ENCODE data around the gene DISC1.
"Not testable (repeated sequence)": the region's sequence is repeated elsewhere in the genome, so short reads cannot be mapped to it uniquely, and the experiment has no call there.

DISC1 gene

DNA sequence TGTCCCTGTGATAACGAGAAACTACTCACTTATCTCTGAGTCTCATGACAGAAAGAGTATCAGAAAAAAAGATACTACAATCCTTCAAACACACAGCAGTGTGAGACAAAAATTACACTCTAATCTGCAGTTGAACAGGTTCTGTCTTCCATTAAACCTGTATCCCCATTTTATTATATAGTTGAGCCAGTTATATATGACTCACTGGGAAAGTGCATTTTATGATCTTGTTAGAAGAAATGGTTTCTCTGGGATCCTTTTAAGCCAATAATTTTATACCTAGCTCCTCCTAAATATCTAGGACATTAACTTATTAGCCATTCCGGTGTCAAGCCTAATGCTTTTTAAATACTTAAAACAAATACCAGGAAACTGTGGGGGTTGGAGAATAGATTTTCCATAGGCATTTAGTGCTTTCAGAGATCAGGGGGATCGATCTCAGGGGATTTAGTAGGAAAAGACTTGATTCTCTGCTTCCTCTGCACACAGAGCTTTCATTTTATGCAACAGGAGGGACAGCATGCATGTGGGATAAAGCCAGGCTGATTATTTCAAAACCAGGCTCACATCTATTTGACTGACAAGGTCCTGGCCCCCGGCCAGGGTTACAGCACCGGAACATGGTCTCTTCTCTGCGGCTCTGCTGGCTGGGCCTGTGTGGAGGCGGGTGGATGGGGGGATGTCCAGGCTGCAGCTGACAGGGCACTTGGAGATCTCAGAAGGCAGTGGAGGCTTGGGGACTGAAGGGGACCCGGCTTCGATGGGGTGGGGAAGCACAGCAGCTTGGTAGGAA lies 310.6 kb downstream of the DISC1 start:
- DNase-seq = no peak

DNA sequence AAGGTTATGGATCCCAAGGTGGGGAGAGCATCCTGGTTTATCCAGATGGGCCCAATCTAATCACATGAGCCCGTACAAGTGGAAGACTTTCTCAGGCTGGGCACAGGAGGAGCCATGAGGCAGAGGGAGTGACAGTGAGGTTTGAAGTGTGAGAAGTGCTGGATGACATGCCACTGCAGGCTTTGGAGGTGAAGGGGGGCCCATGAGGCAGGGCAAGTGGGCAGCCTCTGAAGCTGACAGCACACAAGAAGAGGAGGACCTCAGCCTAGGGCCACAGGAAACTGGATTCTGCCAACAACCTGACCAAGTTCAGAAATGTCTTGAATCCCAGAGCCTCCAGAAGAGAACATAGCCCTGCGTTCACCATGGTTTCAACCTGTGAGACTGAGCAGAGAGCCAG lies 311.6 kb downstream of the DISC1 start:
- no peak for DNase-seq

DNA sequence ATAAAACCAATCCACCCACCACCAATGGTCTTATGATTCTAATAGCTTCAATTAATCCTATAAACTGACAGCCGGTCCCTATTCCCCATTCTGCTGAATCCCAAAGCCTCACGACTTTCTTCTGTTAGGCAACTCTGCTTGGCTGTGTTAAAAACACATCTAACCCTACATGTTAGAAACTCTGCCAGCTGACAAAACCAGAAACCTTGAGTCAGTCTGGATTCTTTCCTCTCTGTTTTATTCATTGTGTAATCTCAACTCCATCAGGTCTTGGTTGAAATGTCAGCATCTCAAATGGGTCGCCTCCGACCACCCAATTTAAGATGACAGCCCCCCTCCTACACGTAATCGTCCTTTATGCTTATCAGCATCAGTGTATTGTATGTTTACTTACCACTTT lies 312.1 kb downstream of the DISC1 start:
- DNase-seq = no peak

DNA sequence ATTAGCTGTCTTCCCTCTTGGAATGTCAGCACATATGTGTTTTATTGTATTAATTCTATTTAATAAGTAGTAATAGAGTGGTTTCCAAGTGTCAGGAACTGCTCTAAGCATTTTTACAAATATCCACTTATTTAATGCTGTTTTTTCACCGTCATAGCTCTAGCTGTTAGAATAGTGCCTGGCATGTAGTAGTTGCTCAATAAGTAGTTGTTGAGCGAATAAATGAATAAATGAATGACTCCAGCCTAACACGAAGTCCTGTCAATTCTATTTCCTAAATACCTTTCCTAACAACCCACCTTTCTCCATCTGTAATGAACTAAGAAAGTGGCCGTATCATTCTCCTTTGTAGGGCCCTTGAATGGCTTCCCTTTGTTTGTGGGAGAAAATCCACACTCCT lies 312.5 kb downstream of the DISC1 start:
- DNase-seq = no peak

GRCh38 chr1:231940116-231940515 lies 313.5 kb downstream of the DISC1 start:
- no peak for DNase-seq

DNA sequence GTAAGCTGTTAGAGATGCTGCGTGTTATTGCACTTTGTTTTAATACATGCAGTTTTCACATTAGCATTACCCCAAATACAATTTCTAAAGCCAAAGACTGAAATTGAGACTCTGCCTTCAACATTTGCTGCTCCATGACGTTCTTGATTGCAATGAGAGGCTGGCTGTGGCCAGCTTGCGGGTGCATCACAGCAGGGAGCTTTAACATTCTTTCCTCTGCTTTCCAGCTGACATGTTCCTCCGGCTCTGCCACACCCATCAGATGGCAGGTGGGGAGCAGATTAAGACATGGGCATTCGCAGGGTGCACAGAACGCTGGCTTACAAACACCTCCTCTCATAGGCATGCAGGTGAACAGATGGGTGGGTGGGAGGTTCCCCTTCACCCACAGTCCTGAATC lies 314.1 kb downstream of the DISC1 start:
- DNase-seq = no peak

DNA sequence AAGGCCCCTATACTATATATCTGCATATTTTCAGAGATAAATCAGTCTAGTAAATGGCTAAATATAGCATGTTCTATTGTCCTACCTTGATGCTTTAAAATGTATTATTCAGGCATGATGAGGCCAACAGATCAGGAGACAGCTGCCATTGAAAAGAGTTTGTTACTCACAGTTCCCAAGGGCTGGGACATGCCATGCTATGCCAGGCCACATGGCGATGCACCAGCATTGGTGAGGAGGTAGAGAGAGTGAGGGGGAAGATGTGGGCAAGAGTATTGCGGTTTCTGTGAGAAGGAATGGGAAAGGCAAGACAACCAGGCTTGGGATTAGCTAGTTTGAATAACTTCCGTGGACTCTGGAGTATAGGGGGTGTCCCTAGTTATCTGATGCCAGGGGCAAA lies 316.5 kb downstream of the DISC1 start:
- DNase-seq = no peak

- DNase-seq = not testable (repeated sequence)
Measured at GRCh38 chr1:231948102-231948501, 321.5 kb downstream of the DISC1 start.

- DNase-seq = no peak
Measured at GRCh38 chr1:231949277-231950091, 322.9 kb downstream of the DISC1 start.

DNA sequence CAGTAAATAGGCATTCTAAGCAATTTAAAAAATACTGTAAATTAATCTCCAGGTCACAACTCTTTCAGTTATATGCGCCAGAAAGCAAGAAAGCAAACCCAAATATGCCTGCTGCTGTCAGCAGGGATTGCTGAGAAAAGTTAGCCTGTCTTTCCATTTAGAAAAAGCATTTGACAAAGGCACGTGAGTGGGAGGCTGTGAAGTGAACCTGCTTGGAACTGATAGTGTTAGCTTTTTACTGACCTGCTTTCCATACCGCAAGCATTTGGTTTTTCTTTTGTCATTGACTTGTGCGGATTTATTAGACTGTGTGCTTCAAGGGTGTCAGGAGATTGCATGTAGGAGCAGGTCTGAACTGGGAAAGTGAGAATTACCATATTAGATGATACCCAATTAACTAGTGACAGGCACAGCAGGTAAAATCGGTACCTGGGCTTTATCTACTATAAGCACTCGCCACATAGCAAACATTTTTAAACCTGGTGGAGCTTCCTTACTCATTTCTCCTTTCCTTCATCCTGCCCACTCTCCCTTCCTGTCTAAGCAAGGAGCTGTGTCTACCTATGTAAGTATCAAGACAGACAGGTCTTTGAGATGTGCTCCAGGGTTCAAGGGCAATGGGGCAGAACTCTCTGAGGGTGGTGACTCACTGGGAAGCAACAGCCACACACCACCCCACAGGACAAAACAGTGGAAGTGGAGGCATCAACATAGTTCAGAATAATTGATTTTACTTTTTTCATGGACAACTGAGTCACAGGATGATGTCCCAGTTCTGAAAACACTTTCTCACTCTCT lies 323.9 kb downstream of the DISC1 start:
- no peak for DNase-seq

GRCh38 chr1:231951374-231951773 lies 324.8 kb downstream of the DISC1 start:
- no peak for DNase-seq

DNA sequence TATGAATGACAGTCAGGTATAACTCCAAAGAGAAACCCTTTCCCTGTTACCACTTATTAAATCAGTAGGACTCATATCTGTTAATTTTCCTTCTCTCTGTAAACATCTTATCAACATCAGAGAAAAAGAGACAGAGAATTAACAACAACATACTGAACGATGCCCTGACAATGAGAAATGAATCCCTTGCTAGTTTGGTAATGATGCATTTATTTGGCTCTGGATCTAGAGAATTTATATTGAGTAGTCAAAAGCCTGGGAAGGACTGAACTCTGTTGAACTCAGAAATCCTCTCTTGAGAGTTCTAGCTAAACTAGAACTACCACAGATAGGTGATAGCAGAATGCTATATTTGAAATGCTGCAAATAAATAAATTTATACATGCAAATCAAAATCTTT lies 325.6 kb downstream of the DISC1 start:
- no peak for DNase-seq

- DNase-seq = no peak
Measured at GRCh38 chr1:231953660-231954059, 327.1 kb downstream of the DISC1 start.

- DNase-seq = no peak
Measured at GRCh38 chr1:231954751-231955150, 328.2 kb downstream of the DISC1 start.

- no peak for DNase-seq
Measured at GRCh38 chr1:231957359-231957758, 330.8 kb downstream of the DISC1 start.

- no peak for DNase-seq
Measured at GRCh38 chr1:231958448-231958847, 331.9 kb downstream of the DISC1 start.

DNA sequence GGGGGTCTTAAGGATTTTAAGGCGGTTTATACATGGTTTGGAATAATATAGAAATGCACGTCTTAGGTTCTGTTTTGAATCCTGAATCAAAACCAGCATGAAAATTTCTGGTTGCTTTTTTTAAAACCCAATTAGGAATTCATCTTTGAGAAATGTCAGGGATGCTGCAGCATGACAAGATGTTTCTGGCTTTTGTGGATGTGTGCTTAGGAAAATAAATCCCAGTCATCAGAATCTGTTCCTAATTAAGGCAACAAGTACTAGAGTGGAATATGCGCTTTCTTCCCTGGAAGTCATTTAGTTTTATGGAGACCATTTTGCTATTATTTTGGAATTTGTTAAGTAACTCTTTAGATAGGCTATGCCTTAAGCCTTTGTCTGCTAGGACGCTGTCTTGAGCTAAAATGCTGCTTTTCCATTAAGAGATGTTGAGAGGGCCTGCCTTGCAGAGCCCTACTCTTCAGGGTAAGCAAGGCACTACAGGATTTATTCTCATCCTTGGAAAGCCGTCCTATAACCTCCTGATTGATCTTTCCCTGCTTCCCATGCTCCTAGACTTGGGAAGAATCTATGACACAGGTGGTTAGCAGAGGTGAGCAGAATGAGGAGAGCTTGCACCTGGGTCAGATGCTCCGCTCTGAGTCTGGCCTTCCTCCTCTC lies 332.8 kb downstream of the DISC1 start:
- DNase-seq = no peak

DNA sequence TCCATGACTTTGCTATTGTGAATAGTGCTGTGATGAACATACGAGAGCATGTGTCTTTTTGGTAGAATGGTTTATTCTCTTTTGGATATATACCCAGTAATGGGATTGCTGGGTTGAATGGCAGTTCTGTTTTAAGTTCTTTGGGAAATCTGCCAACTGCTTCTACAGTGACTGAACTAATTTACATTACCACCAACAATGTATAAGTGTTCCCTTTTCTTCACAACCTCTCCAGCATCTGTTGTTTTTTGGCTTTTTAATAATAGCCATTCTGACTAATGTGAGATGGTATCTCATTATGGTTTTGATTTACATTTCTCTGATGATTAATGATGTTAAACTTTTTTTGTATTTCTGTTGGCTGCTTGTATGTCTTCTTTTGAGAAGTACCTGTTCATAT lies 335.2 kb downstream of the DISC1 start:
- DNase-seq = not testable (repeated sequence)

GRCh38 chr1:231962636-231963035 lies 336.0 kb downstream of the DISC1 start:
- no peak for DNase-seq

DNA sequence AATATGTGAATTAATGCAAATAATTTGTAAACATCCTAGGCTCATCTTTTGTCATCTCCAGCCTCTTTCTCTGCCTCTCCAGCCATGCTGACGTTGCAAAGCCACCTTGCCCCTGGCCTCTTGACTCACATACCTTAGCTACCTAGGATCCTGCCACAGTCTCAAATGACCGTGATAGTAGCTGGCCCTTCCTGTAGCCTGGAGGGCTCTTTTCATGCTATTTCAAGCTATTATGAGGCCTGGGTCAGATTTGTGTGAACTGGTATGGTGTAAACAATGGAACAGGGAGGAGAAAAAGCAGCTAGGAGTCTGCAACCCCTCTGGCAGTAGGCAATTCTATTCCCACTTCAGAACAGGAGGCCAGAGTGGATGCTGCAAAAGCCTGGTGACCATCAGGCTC lies 337.7 kb downstream of the DISC1 start:
- no peak for DNase-seq

- DNase-seq = no peak
Measured at GRCh38 chr1:231964961-231965360, 338.4 kb downstream of the DISC1 start.

GRCh38 chr1:231965615-231966014 lies 339.0 kb downstream of the DISC1 start:
- no peak for DNase-seq

DNA sequence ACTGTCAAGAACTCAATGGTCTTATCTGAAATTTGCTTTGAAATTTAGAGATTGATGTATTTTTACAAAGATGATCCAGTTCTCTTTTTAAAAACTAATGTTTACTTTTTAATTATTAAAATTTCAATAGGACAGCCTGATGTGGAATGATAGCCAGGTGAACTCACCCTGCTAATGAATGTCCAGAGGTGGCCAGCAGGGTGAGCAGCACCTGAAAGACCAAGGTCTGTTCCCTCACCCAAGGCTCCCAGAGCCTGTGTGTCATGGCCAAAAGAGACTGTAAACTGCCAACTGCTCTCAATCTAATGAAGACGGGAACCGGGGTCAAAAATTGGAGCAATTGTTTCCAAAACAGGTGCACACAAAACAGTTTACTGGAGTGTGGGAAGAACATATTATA lies 340.4 kb downstream of the DISC1 start:
- DNase-seq = no peak

All from suppressor macrophage treated with lipopolysaccharide for 4 hours (primary cell).